NCI-H187 treated with DMSO at 0.1 percent for 48 hours (cell line): ENCODE data around the gene TRABD2B.
"Not testable (repeated sequence)": the region's sequence is repeated elsewhere in the genome, so short reads cannot be mapped to it uniquely, and the experiment has no call there.

Source experiments
- DNase-seq: peaks from one replicate; lab custom pipeline; 2025; lab: John Stamatoyannopoulos, UW

The TRABD2B gene

GRCh38 chr1:47967864-47968555 is 29.2 kb downstream of the TRABD2B start:
- DNase-seq = no peak

- DNase-seq = no peak
Observed at GRCh38 chr1:47965816-47966215, 31.4 kb downstream of the TRABD2B start.

- no peak for DNase-seq
Observed at GRCh38 chr1:47964636-47965035, 32.5 kb downstream of the TRABD2B start.

DNA sequence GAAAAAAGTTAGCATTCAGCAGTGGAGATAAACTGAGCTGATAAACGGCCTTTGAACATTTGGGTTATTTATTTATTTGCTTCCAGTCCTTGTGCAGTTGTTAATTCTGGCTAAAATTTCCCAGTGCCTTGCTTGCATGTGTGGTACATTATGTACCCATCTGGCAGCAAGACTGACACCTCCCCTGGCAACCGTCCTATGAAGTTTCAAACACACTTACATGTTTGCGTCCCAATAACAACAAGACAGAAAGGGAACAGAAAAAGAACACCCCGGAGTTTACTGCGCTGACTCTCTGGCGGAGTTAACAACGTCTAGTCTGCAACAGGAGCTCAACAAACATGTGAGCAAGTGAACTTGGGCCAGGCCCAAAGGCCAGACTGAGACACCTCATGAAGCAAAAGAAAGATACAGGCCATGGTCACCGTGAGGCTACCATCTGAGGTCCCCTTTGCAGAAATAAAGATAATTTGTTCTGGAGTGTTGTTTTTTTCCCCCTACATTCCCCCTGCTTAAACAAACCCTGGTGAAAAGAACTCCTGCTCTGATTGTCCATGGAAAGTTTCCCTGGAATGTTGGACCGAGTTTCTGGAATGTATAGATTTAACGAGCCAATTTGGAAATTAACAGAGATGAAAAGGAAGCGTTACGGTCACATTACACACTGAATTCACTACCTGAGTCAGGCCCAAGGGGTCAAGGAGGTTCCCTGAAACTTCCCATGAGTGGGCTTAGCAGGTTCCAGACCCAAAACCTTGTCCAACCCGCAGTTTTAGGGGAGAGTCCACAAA is 33.4 kb downstream of the TRABD2B start:
- DNase-seq = no peak

- no peak for DNase-seq
Observed at GRCh38 chr1:47962750-47963492, 34.3 kb downstream of the TRABD2B start.

- not testable (repeated sequence) for DNase-seq
Observed at GRCh38 chr1:47961835-47962234, 35.4 kb downstream of the TRABD2B start.

DNA sequence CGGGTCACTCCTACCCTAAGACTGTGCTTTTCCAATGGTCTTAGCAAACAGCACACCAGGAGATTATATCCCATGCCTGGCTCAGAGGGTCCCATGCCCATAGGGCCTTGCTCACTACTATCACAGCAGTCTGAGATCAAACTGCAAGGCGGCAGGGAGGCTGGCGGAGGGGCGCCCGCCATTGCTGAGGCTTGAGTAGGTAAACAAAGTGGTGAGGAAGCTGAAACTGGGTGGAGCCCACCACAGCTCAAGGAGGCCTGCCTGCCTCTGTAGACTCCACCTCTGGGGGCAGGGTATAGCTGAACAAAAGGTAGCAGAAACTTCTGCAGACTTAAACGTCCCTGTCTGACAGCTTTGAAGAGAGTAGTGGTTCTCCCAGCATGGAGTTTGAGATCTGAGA is 40.7 kb downstream of the TRABD2B start:
- not testable (repeated sequence) for DNase-seq

- DNase-seq = no peak
Observed at GRCh38 chr1:47953661-47954060, 43.5 kb downstream of the TRABD2B start.

- no peak for DNase-seq
Observed at GRCh38 chr1:47951545-47952235, 45.5 kb downstream of the TRABD2B start.

DNA sequence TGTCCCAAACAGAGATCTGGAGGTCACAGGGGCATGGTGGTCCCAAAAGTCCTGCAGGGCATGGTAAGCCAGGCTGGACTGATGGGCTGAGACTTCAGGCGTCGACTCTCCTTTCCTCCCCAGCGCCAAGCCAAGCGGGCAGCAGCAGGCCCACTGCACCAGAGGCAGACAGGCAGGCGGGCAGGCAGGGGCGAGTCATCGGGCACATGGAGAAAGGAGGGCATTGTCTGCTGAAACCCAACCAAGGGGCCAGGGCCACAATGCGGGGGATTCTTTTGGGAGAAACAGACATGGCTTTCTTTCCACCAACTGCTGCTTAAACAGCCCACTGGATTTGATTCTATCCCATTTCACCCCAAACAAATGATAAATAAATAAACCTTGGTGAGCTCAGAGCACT is 46.2 kb downstream of the TRABD2B start:
- no peak for DNase-seq

- DNase-seq = no peak
Observed at GRCh38 chr1:47950471-47950870, 46.7 kb downstream of the TRABD2B start.

DNA sequence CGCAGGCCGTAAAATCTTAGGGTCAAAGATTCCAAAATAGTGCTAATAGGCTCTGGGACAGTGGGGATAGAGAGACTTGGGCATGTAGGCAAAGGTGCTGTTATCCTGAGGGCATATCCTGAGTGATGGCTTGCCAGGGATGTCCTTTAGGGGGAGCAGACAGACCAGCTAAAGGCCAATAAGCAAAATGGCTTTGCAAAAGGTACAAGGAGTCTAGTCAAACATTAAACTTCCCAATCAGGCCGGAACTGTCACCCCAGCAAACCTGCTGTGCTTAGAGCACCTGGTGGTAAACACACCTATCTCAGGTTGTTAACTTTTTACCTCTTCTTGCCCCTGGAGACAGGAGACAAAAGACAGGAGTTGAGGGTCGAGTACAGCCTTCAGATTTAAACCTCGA is 49.1 kb downstream of the TRABD2B start:
- DNase-seq = no peak

DNA sequence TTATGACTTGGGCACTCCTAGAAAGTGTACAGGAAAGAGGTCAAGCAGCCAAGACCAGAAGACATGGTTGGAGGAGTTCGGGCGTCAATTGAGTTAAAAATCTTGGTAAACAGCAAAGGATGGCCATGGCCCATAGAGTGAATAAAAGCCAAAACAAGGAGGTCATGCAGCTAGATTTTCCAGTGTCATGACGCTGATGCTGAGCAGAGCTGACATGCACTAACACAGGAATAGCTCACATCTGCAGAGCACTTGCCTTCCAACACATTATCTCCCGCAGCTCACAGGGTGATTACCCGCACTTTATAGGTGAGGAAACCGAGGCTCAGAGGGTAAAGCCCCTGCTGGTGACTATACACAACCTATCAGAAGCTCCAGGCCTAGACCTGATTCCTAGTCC is 49.7 kb downstream of the TRABD2B start:
- no peak for DNase-seq

DNA sequence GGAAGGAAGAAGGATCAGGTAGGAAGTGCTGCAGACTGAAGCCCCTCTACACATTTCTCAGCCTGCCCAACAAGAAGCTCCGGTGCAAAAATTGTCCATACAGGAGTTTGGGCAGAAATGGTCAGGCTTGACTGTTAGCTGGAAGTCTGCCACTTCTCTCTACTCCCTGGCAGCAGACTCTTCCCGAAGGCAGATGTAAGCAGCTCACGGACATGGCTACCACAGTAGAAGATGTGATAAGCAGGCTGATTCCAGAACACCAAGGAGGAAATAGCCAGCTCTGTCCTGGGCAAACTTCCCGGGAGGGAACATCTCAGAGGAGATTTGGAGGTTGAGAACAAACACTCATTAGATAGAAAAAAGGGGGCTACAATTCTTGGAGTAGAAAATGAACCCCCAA is 52.6 kb downstream of the TRABD2B start:
- DNase-seq = no peak

- no peak for DNase-seq
Observed at GRCh38 chr1:47942240-47942629, 55.0 kb downstream of the TRABD2B start.

DNA sequence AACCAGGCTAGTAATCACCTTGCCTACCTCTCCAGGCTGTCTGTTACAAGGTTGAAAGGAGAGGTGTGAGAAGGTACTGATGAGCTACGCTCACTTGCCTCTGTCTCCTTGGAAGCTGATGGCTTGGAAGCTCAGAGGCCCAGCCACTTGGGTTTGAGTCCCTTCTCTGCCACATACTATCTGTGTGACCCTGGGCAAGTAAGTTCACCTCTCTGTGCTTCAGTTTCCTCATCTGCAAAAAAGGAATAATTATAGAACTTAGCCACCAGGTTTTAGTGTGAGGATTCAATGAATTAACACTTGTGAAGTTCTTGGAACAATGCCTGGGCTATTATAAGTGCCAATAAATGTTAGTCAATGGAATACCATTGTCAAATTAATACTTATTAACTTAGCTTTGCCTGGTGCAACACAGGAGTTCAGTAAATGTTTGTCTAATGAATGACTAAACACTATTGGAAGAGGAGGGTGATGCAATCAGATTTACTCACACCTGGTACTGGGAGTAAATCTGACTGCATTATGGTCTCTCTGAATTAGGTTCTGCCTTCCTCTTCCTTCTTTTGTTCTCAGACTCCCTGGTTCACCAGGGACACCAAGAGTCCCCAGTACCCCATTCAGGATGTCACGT is 55.5 kb downstream of the TRABD2B start:
- DNase-seq = no peak

DNA sequence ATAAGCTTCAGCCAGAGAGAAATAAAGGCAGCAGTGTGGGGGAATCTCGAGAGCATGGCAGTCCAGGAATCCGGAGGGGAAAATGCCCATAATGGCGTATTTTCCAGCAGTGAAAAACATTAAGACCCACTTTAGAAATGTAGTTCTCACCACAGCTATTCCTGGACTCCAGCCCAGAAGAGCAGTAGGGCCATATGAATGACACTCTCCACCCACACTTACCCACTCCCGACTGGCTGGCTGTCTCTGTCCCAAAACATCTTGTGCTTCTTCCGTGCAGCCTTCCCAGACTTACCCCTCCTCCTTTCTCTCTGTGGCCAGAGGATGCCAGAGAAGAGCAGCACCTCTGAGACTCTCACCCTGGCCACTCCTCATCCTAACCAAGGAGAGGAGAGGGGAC is 56.4 kb downstream of the TRABD2B start:
- DNase-seq = no peak

- DNase-seq = no peak
Observed at GRCh38 chr1:47940326-47940725, 56.9 kb downstream of the TRABD2B start.

DNA sequence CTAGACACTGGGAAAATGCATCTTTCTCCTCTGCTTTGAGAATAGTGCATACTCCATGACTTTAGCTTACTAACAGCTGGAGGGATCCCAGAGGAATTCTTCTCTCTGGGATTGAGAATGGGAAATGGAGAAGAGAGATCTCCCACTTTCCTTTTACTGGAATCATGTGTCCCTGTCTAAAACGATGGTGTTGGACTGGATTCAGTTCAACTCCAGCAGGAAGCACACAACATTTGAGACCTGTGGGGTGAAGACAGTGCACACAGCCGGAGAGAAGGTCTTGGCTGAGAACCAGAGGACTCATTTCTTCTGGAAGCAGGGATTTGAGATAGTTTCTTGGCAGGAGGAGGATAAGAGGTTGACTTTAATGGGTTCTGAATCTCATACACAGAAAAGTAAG is 58.7 kb downstream of the TRABD2B start:
- no peak for DNase-seq

DNA sequence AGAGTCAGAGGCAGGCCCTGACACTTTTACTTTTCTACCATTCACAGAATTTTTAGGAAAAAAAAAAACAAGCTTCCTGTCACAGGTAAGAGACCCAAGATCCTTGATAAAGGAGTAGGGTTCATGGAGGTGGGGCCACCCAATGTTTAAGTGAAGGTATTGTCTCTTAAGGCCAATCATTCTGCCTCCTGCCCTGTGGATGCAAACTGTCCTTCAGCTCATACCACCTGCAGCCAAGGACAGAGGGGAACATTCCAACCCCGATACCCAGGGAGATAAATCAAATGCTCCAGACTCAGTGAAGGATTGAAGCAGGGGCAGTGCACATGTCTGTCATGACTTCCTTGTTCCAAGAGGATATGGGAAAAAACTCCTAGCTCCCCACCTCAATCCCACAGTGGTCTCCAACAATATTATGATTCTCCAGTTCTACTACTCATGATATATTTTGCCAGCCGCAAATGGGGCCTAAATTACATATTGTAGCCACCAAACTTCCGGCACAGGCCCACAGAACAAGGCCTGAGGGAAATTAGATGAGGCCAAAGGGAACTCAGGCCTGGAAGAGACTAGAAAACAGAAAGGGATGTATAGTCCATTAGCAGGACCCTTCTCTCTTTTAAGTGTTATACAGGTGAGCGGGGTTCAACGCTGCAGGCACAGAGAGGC is 59.5 kb downstream of the TRABD2B start:
- no peak for DNase-seq

- DNase-seq = no peak
Observed at GRCh38 chr1:47936916-47937551, 60.2 kb downstream of the TRABD2B start.
